DMS53 (cell line): ENCODE measurements around the gene CRISPLD2.
A peak's percentile ranks its signal among the peaks of the same experiment; 100 is the strongest.

Experiments used
- DNase-seq: peaks from one replicate; lab custom pipeline; 2025; lab: John Stamatoyannopoulos, UW

The CRISPLD2 gene

DNA sequence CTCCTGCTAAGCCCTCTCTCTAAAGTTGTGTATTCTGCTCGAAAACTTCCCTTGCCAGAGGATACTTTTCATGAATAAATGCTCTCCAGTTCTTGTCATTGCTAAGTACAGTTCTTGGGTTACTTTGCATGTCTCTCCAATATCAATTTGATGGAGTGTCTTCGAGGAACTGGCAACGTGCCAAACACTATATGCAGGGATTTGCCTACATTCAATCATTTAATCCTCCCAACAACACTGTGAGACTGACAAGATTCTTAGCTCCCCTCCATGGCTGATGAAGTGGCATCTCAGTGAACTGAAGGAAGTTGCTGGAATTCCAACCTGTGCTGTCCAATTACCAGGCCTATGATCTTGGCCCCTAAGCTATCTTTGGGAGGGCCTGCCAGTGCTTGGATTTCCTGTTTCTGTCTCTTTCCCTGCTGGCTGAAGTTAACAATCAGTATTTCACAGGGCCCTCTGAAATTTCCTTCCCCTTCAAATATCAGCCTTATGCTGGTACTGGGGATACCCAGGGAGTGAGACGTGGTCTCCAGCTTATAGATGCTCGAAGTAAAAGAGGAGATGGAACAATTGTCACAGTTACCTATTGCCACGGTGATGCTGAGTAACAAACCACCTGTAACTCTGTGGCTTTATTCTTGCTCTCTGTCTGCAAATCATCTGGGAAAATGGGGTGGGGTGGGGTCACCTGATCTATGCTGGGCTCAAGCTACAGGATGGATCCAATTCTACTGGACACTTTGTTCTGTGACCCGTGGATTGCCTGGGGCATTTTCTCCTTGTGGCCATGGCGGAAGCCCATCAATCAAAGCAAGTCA is 19.4 kb upstream of the CRISPLD2 start:
- DNase-seq: no peak

GRCh38 chr16:84803146-84803545 is 16.6 kb upstream of the CRISPLD2 start:
- no peak for DNase-seq

DNA sequence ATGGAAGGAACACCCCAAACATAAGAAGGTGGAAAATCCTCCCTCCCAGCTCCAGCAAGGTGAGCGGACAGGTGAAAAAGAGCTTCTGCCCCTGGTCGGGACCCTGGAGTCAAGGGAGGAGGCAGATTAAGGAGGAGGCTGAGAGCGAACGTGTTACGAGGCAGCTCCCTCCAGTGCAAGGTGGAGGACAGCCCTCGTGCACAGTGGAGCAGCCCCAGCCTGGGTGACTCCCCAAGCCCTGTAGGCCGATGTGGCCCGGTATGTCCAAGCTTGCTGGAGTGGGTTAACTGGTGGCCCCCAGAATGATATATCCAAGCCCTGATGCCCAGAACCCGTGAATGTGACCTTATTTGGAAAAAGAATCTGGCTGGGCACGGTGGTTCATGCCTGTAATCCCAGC is 15.5 kb upstream of the CRISPLD2 start:
- DNase-seq: no peak

- DNase-seq: peak; percentile 80
Measured at GRCh38 chr16:84806256-84806889, 13.4 kb upstream of the CRISPLD2 start.

DNA sequence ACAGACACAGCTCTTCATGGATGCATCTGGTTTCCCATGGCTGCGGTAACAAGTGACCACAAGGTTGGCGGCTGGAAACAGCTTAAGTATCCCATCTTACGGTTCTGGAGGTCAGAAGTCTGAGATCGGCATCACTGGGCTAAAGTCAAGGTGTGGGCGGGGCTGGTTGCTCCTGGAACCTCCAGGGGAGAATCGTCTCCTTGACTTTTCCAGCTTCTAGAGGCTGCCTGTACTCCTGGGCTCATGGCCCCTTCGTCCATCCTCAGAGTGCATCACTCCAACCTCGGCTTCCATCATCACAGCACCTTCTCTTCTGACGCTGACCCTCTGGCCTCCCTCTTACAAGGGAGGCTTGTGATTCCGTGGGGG is 12.9 kb upstream of the CRISPLD2 start:
- DNase-seq: no peak

GRCh38 chr16:84807776-84808175 is 12.0 kb upstream of the CRISPLD2 start:
- DNase-seq: no peak

DNA sequence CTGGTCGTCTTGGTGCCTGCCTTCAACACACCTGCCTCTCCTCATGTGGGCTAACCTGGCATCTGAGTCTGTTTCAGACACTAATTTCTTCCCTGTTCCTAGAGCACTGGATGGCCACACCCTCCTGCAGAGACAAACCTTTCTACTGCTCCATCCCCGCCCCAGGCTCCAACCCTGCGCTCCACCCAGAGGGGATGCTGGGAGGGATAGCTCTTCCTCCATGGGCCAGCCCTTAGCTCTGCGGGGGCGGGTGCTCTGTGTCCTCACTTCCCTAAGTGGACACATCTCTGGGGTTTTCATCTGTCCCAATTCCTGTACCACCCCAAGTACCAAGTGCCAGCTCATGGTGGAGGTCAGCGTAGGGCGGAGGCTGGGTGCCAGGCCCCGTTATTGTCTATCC is 11.0 kb upstream of the CRISPLD2 start:
- DNase-seq: no peak

- no peak for DNase-seq
Measured at GRCh38 chr16:84810518-84811273, 9.1 kb upstream of the CRISPLD2 start.

DNA sequence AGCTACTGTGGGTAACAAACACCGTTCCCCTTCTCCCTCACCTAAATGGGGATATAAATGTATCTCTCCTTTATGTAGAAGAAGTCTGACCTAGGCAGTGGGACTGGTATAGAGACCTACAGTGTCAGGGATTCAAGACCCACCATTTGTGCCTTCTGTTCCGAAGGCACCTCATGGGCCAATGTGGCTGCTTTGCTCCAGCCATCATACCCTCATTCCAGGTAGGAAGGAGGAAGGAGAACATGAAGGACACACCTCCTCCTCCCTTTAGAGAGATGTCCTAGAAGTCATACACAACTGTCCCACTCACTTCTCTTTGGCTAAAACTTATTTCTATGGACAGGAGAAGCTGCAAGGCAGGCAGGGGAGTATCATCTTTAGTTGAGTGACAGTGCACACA is 8.3 kb upstream of the CRISPLD2 start:
- DNase-seq: no peak

GRCh38 chr16:84813141-84813934 is 6.4 kb upstream of the CRISPLD2 start:
- DNase-seq: no peak

DNA sequence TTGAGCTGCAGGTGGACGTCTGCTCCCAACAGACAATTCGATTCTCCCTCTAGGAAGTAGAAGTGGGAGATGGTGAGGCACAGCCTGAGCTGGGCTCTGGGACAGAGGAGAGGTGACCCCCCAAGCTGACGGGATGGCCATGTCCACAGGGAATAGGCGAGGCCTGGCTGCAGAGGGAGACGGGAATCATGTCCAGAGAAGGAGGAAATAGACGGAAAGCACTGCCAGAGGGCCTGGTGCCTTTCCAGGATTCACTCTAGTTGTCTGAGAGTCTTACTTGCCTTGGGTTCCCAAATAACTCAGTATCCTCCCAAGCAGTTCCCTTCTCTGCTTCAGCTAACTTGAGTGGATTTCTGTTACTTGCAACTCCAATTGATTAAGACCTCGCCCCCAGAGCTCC is 4.3 kb upstream of the CRISPLD2 start:
- DNase-seq: no peak

DNA sequence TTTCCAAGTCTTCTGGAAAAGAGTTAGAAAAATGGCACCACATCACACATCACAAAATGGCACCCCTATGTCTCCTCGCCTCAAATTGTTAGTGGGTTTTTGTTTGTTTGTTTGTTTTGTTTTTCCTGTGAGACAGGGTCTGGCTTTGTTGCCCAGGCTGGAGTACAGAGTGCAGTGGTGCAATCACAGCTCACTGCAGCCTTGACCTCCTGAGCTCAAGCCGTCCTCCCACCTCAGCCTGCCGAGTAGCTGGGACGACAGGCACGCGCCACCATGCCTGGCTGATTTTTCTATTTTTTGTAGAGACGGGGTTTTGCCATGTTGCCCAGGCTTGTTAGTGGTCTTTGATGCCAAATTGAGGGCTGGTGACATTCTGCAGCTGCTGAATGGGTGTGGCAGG is 3.8 kb upstream of the CRISPLD2 start:
- DNase-seq: no peak

GRCh38 chr16:84816485-84816884 is 3.3 kb upstream of the CRISPLD2 start:
- DNase-seq: no peak

- no peak for DNase-seq
Measured at GRCh38 chr16:84817206-84817605, 2.6 kb upstream of the CRISPLD2 start.

DNA sequence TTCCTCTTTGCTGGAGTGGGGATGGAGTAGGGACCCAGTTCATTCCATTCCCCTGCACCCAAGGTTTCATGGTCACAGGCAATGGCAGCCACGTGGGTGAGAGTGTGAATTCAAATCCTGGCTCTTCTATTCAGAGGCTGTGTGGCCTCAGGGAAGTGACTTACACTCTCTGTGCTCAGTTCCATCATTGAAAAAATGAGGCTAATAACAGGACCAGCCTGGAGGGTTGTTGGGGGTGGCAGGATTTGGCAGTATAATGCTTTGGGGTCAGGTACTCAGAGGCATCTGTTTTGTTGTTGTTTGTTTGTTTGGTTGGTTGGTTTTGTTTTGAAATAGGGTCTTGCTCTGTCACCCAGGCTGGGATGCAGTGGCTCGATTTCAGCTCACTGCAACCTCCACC is 2.2 kb upstream of the CRISPLD2 start:
- no peak for DNase-seq

DNA sequence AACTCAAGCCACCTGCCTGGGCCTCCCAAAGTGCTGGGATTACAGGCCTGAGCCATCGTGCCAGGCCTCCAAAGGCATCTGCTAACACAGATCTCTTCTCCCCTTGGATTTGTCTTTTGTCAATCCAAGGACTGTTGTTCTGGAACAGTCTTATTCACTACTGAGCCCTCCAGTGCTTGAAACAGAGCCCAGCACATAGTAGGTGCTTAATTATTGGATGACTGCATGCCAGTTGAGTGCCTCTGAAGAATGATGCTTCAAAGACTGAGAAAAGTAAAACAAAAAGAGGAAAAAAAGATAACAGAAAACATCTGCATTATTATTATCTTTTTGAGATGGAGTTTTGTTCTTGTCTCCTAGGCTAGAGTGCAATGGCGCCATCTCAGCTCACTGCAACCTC is 1.7 kb upstream of the CRISPLD2 start:
- DNase-seq: no peak

DNA sequence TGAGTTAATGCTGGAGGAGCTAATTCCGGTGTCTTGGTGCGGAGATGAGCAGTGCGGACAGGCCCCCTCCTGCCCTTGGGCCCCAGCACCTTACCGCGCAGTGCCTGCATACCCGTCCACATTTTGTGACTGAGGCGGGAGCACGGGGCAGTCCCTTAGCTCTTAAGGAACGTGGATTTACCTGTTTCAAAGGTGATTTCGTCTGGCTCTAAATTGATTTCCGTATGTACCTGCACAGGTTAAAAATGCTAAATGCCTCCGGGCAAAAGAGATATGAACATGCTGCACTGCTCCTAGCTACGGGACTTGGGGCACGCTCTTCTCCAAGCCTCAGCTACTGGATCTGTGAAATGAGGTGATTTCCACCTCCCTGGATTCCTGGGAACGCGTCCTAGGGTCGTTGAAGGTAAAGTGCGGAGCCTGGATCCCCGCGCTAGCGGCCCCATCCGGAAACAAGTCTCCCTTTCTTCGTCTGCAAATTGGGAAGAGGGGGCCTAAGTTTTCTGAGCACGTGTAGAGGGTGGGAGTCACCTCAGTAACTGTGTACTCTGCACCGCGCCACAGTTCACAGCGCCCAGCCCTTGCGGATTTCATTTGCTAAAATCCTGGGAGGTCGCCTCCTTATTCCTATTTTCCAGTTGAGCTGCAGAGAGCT is 669 bp upstream of the CRISPLD2 start:
- DNase-seq: peak; percentile 51

DNA sequence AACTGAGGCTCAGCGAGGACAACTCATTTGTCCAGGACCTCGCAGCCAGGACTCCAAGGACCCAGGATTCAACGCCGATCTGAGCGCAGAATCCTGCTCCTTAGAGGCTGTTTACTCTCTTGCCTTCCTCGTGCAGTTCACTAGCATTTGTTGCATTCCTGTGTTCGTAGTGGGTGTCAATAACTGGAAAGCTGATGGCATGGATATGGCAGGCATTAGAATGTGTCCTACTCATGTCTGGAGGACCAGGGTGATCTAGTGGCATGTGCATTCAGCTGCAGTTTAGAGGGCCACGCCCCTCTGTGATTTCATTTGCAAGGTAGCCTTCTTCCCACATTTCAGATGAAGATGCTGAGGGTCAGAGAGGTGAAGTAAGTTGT is 510 bp downstream of the CRISPLD2 start:
- peak; percentile 36 for DNase-seq

GRCh38 chr16:84820771-84821170 is 986 bp downstream of the CRISPLD2 start:
- DNase-seq: no peak

- no peak for DNase-seq
Measured at GRCh38 chr16:84821179-84821578, 1.4 kb downstream of the CRISPLD2 start.
